DOHH2 (cell line): ENCODE data around the gene ANAPC7.

ENCODE experiments used
- CTCF ChIP-seq: fragments of 200-600 bp; sonication (generic); IDR thresholded peaks from one replicate; pipeline ENCODE4 v1.5.1; 2014; ENCODE audit warnings: antibody characterized with exemption, mild to moderate bottlenecking, low read depth, low read length; ENCODE audit not compliant: poor library complexity, severe bottlenecking
- EZH2phosphoT487 ChIP-seq: fragments of 200-600 bp; sonication (generic); IDR thresholded peaks from 2 replicates; pipeline ENCODE4 v1.6.1; 2017; ENCODE audit warnings: borderline replicate concordance, mild to moderate bottlenecking, antibody characterized with exemption, low read length, moderate library complexity, mixed read lengths

GRCh38 chr12:110371408-110372055 lies 32.0 kb downstream of the ANAPC7 start:
- TF ChIP-seq CTCF: no peak
- no peak for TF ChIP-seq EZH2phosphoT487
